ENCODE measurements around the gene TWIST2.

TWIST2 gene

GRCh38 chr2:238921259-238921658 is 73.4 kb downstream of the TWIST2 start:
- no peak for DNase-seq (ENCODE audit: low spot score)

DNA sequence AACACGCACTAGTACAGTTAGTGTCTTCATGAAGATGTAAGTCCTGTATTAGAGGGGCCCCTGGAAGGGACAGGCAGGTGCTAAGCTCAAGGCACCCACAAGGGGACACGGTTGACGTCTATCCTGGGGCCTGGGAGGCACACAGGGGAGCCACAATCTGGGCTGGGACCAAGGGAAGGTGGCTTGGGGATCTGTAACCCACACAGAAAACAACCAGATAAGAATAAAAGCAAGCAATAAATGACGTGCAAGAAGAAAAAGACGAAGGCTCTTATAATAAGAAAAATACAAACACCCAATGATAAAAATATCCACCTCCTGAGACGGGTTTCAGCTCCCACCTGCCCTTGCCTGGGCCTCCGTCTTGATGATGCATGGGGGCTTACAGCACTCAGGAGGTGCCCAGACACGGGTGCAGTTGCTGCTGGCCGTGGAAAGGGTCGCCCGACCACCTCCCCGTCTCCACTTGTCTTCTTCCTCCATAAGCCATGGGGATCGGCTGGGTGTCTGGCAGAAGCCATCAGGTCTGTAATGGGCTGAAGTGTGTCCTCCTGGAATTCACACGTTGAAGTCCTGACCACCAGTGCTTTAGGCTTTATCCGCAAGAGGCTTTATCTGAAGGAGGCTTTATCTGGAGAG is 73.9 kb downstream of the TWIST2 start:
- no peak for DNase-seq (ENCODE audit: low spot score)

GRCh38 chr2:238922435-238922834 is 74.5 kb downstream of the TWIST2 start:
- DNase-seq (ENCODE audit: low spot score) = no peak

GRCh38 chr2:238924032-238924431 is 76.1 kb downstream of the TWIST2 start:
- no peak for DNase-seq (ENCODE audit: low spot score)

DNA sequence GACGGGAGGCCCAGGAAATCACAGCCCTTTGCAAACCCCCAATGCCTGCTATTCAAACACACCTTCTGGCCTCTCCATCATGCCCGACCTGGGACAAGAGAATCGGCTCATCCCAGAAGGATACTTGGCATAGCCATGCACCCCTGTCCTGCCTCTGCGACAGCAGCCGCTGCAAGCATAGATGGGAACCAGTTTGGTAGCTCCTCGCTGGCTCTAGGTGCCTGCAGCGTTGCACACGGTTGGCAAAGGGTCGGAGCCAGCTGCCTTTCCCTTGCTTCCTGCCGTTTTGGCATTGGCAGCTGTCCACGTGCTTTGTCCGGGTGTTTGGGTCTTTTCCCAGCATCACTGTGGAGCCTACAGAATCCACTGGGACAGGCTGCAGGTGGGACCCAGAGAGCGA is 76.9 kb downstream of the TWIST2 start:
- no peak for DNase-seq (ENCODE audit: low spot score)

GRCh38 chr2:238925281-238925680 is 77.4 kb downstream of the TWIST2 start:
- DNase-seq (ENCODE audit: low spot score) = no peak

DNA sequence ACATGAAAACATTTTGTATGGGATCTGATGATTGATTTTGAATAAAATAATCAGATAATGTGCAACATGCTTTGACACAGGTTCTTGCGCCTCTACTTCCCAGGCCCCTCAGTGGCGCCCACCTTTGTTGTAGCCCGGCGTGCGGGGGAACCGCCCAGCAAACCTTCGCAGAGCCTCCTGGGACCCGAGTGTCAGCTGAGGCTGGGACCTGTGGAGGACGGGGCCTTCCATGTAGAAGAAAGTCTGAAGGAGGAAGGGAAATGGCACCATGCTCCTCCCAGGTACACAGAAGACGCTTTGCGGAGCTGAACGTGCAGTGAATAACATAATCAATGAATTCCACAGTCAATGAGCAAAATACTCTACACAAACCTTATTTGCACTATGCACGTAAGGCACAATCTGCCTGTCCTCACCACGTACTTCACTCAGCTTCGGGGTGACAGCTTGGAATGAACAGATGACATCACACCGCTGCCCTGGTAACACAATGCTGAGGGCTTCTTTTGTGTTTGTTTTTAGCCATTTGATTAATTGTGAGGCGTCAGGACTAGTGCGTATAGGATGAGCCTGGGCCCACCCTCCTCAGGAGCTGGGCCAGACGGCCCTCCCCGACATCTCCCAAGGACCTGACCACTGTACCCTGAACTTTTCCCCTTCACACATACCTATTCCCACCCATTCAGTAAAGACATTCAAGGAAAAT is 78.1 kb downstream of the TWIST2 start:
- DNase-seq (ENCODE audit: low spot score) = no peak

DNA sequence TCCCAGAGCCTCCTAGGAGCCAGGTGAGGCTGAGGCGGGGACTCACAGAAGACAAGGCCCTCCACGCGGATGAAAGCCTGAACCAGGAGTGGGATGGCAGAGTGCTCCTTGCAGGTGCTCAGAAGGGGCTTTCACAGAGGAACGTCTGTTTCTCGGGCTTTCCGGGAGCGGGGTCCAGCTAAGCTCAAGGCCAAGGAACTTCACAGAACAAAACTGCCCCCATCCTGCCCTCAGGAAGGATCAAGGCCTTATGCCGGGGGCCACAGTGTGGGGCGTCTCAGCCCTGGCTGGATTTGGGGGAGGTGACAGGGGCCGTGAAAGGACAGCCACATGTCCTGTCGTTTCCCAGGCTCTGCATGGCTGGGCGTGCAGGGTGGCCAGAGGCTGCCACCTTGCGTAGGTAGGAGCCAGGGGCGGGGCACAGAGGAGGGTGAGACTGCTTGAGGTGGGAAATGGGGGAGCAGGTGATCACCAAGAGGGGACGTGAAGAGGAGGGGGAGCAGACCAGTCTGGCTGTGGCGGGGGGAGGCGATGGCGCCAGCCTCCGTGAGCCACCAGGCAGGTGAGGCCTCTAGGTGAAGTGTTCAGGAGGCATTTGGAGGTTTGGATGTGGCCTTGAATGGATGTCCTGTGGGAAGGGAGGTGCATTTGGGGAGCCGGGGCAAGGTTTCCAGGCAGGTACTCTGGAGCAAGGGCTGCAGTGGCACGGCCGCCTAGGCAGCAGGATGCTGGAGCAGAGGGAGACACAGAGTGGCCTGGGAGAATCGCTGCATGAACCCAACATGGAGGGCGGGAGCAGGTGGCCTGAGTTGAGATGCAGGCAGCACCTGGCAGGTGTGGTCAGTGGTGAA is 79.1 kb downstream of the TWIST2 start:
- no peak for DNase-seq (ENCODE audit: low spot score)

DNA sequence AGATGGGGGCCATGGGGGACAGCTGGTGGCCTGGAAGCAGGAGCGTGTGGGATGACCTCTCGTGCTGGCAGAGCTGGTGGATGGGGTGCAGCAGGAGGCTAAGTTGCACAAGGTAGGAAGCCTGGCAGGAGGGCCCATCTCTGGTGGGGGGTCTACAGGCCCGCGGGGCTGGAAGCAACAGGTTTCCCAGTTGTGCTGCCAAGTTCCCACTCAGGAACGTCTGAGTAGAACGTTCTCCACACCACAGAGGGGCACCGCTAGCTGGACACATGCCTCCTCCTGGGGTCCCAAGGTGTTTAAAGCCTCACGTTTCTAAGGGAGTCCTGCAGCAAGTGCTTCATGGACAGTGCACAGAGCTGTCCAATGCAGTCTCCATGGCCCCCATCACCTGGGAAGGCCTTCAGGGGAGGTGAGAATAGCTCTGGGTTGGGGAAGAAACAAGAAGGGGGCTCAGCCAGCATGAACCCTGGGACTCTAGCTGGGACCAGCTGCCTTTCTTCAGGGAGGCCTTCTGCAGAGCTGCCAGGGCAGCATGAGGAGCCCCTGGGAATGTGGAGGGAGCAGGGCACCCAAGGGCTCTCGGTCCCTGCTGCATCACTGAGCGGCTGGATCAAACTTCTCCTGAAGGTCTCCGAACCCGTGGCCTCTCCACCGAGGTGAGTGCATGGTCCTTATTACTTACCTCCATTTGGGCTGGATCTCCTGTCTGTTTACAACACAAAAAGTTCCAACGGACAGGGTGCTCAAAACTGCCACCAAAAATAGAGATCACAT is 80.0 kb downstream of the TWIST2 start:
- no peak for DNase-seq (ENCODE audit: low spot score)

DNA sequence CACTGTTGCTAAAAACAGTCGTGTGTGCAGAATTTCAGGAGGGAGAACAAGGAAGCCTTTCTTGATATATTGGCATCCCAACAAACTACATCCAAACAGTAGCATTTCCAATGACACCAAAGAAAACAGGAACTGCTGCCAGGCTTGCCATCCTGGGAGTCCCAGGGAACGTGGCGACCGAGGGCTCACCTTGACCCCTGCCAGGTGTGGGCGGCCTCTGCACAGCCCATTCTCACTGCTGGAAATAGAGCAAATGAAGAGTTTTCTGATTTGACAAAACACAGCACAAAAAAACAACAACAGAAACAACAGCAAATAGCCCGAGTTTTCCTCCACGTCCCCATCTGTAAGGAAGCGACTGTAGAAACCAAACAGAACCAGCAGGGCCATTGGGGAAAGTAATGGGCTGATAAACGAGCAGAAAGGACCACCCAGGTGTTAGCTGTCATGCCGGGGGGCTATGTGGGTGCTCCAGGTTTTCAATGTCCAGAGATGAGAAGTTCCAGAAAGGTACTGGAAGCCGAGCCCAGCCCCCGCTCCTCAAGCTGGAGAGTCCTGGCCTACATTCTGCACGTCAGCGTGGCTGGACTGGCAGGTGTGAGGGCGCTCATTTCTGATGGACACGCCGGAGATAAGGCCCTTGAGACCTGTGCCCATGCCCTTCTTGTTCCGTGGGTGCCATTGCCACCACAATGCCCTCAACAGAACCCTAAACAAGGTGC is 80.8 kb downstream of the TWIST2 start:
- DNase-seq (ENCODE audit: low spot score) = no peak

DNA sequence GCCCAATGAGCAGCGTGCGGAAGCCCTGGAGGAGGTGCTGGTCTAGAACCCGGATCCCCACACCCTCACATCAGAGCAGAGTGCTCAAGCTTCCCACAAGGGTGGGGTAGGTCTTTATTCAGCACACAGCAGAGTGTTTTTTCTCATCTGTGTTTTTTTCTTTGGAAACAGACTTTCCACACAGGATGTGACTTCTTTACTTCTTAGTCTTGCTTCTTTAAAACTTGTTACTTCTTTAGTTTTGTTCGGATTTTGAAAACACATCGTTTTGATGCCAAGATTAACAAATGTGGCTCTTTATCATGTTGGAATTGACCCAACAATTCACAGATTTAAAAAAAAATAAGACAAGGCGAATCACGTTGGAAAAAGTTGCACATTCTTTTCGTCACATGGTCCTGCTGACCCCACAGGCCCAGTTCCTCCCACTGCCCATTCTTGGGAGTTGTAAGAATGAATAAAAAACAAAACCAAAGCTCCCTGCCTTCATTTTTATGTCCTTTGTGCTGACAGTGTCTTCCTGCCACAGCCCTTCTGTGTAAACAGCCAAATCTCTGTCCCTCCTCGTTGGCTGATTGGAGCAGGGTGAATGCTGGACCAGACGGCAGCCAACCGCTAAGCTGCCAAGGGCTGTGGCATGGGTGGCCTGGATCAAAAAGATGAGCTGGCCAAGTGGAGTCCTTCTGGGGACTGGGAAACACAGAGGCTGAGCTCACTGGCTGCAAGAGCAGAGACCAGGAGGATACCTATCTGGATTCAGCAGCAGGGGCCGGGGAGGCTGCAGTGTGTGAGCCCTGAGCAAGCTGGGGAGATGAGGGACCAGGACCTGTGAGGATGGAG is 81.6 kb downstream of the TWIST2 start:
- DNase-seq (ENCODE audit: low spot score) = peak; percentile 34

- no peak for DNase-seq (ENCODE audit: low spot score)
Observed at GRCh38 chr2:238930216-238930615, 82.3 kb downstream of the TWIST2 start.

GRCh38 chr2:238936162-238937052 is 88.5 kb downstream of the TWIST2 start:
- no peak for DNase-seq (ENCODE audit: low spot score)

DNA sequence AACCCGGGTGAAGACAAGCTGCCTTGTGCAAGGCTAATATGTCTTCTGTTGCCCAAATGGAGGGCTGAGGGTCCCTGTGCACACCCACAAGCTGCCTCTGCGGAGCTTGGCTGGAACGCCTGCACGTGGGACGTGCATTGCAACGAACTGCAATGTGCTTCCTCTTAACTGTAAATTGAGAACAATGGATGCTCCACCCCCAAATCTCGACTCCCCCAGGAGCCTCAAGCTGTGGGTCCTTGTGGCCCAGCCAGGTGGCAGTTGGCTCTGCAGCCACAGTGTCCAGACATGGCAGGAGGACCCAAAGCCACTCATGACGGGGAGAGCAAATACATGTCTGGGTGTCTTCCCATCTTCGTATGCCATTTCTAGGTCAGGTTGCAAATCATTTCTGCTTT is 90.1 kb downstream of the TWIST2 start:
- DNase-seq (ENCODE audit: low spot score) = no peak

DNA sequence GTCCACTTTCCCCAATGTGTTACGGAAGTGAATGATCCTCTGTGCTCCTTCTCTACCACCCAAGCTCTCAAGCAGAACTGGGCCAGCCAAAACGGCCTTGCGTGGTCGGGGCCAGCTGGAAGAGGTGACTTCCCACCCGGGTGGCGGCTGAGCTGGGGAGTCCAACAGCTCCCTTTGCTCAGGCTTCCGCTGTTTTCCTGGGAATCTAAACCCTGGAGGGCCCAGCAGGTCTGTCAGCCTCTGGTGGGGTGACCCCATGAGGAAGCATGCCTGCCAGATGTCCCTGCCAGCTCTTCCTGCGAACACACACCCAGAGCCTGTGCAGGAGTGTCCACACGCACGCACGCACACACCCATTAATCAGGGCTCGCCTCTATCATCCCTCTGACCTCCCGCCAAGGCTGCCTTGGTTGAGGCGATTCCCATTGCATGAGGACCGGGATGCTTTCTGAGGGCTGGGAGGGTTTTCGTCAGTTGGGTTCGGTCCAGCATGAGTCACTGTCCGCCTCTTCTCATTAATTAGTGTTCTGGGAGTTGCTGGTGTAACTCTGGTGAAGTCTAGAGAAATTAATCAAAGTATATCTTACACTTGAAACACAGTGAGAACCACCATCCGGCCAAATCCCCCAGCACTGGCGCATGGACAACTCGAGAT is 90.6 kb downstream of the TWIST2 start:
- no peak for DNase-seq (ENCODE audit: low spot score)

GRCh38 chr2:238939074-238939473 is 91.2 kb downstream of the TWIST2 start:
- no peak for DNase-seq (ENCODE audit: low spot score)

DNA sequence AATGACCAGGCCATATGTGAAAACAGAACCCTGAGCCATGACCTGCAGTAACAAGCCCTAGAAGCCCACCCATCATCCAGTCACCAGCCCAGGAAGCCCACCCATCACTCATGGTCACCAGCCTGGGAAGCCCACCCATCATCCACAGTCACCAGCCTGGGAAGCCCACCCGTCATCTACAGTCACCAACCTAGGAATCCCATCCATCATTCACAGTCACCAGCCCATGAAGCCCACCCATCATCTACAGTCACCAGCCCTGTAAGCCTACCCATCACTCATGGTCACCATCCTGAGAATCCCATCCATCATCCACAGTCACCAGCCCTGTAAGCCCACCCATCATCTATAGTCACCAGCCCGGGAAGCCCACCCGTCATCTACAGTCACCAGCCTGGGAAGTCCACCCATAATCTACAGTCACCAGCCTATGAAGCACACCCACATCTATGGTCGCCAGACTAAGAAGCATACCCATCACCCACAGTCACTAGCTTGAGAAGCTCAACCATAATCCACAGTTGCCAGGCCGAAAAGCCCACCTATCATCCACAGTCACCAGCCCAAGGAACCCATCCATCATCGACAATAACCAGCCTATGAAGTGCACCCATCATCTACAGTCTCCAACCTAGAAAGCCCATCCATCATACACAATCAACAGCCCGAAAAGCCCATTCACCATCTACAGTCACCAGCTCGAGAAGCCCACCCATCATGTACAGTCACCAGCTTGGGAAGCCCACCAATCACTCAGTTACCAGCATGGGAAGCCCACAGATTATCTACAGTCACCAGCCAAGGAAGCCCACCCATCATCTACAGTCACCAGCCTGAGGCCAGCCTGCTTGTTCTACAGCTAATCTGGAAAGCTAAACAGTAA is 91.9 kb downstream of the TWIST2 start:
- DNase-seq (ENCODE audit: low spot score) = no peak

DNA sequence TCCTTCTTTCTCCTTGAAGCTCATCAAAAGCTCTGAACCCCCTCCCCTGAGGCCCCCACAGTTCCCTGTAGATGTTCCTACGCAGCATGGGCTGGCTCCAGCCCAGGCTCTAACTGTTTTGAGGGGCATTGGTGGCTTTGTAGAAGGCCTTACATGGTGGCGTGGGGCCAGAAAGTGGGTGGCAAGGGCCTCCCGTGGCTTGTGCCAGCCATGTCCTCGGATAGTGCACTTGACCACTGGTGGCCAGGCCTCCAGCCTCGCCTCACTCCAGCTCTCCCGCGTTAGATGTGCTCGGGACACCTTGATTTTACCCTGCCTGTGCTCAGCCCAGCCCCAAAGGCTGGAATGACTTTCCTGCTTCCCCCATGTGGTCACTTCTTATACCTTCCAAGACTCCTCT is 92.9 kb downstream of the TWIST2 start:
- DNase-seq (ENCODE audit: low spot score) = no peak

Data from SW480 (cell line).